ENCODE results near the gene FLACC1.

FLACC1 gene

GRCh38 chr2:201269764-201270163, 87.4 kb downstream of the FLACC1 start:
- no peak for DNase-seq
- Histone ChIP-seq H3K79me2 (ENCODE audit: low read length) (peaks cover 99% of the 10 kb centered on the region), H3K27me3 (replicated peaks; ENCODE audit: insufficient read depth, low read length) (no peaks in the 10 kb centered on the region), H4K20me1 (ENCODE audit: insufficient read depth, low read length) (peaks cover 33% of the 10 kb centered on the region), H2AFZ (ENCODE audit: low read length) (no peak overlapping the region), H3K9me2 (replicated peaks; ENCODE audit: insufficient read depth, low read length) (no peaks in the 10 kb centered on the region), H3K9me3 (replicated peaks; ENCODE audit: insufficient read depth, low read length) (no peaks in the 10 kb centered on the region), H3K9ac (ENCODE audit: low read length) (no peak overlapping the region), H3F3A (ENCODE audit: insufficient read depth, low read length) (peaks cover 3% of the 10 kb centered on the region; the same call in 1 of the 2 replicates), H3K4me1 (ENCODE audit: low read length) (peaks cover 9% of the 10 kb centered on the region; the same call in 1 of the 2 replicates), H3K4me3 (ENCODE audit: low read length) (no peak overlapping the region), H3K4me2 (ENCODE audit: low read depth, low read length) (no peak overlapping the region), H3K27ac (ENCODE audit: low read length) (no peak overlapping the region), H3K36me3 (replicated peaks; ENCODE audit: insufficient read depth, low read length) (peaks cover 14% of the 10 kb centered on the region)
- TF ChIP-seq EZH2 (optimal IDR thresholded peaks at IDR 0.05; ENCODE audit: low read depth, low read length) (no peak), CTCF (IDR thresholded peaks at IDR 0.05; ENCODE audit: low read length) (no peak), EZH2phosphoT487 (IDR thresholded peaks at IDR 0.05; ENCODE audit: low read length) (no peak)

- H3K27me3 ChIP-seq (replicated peaks; ENCODE audit: insufficient read depth, low read length): no peaks in the 10 kb centered on the region
- H3F3A ChIP-seq (ENCODE audit: insufficient read depth, low read length): peaks cover 14% of the 10 kb centered on the region
- H3K9me3 ChIP-seq (replicated peaks; ENCODE audit: insufficient read depth, low read length): no peaks in the 10 kb centered on the region
- peaks cover 100% of the 10 kb centered on the region for H3K79me2 ChIP-seq (ENCODE audit: low read length)
- TF ChIP-seq EZH2 (optimal IDR thresholded peaks at IDR 0.05; ENCODE audit: low read depth, low read length): no peak
- TF ChIP-seq EZH2phosphoT487 (IDR thresholded peaks at IDR 0.05; ENCODE audit: low read length): no peak
- no peak for TF ChIP-seq CTCF (IDR thresholded peaks at IDR 0.05; ENCODE audit: low read length)
- DNase-seq: no peak
- H4K20me1 ChIP-seq (ENCODE audit: insufficient read depth, low read length): peaks cover 45% of the 10 kb centered on the region
- H3K27ac ChIP-seq (ENCODE audit: low read length): no peak overlapping the region
- peaks cover 13% of the 10 kb centered on the region for H3K36me3 ChIP-seq (replicated peaks; ENCODE audit: insufficient read depth, low read length)
- no peak overlapping the region for H3K9ac ChIP-seq (ENCODE audit: low read length)
- H3K4me2 ChIP-seq (ENCODE audit: low read depth, low read length): no peak overlapping the region
- no peak overlapping the region for H3K4me3 ChIP-seq (ENCODE audit: low read length)
- H3K9me2 ChIP-seq (replicated peaks; ENCODE audit: insufficient read depth, low read length): no peaks in the 10 kb centered on the region
- H2AFZ ChIP-seq (ENCODE audit: low read length): no peak overlapping the region
- peaks cover 25% of the 10 kb centered on the region; the same call in 1 of the 2 replicates for H3K4me1 ChIP-seq (ENCODE audit: low read length)
Measured at GRCh38 chr2:201267278-201268030, 89.7 kb downstream of the FLACC1 start.

- DNase-seq: no peak
- Histone ChIP-seq H3K9me2 (replicated peaks; ENCODE audit: insufficient read depth, low read length) (no peaks in the 10 kb centered on the region), H3K9ac (ENCODE audit: low read length) (no peak overlapping the region), H3K4me2 (ENCODE audit: low read depth, low read length) (no peak overlapping the region), H3K9me3 (replicated peaks; ENCODE audit: insufficient read depth, low read length) (no peaks in the 10 kb centered on the region), H4K20me1 (ENCODE audit: insufficient read depth, low read length) (peaks cover 45% of the 10 kb centered on the region), H3K27me3 (replicated peaks; ENCODE audit: insufficient read depth, low read length) (no peaks in the 10 kb centered on the region), H3K36me3 (replicated peaks; ENCODE audit: insufficient read depth, low read length) (peaks cover 12% of the 10 kb centered on the region), H3K4me3 (ENCODE audit: low read length) (no peak overlapping the region), H3F3A (ENCODE audit: insufficient read depth, low read length) (peaks cover 20% of the 10 kb centered on the region), H3K79me2 (ENCODE audit: low read length) (peaks cover 98% of the 10 kb centered on the region), H3K27ac (ENCODE audit: low read length) (no peak overlapping the region), H3K4me1 (ENCODE audit: low read length) (peaks cover 25% of the 10 kb centered on the region; the same call in 1 of the 2 replicates), H2AFZ (ENCODE audit: low read length) (no peak overlapping the region)
- TF ChIP-seq CTCF (IDR thresholded peaks at IDR 0.05; ENCODE audit: low read length): no peak
- no peak for TF ChIP-seq EZH2 (optimal IDR thresholded peaks at IDR 0.05; ENCODE audit: low read depth, low read length)
- TF ChIP-seq EZH2phosphoT487 (IDR thresholded peaks at IDR 0.05; ENCODE audit: low read length): no peak
Measured at GRCh38 chr2:201266629-201267028, 90.5 kb downstream of the FLACC1 start.

Measured in MM.1S (cell line).